Measurements from ENCODE around the gene SMIM22. TPM values are rescaled to one million over a fixed set of nuclear protein-coding genes. Genes with fewer than 3 reads are reported as not detected.
A peak's percentile ranks its signal among the peaks of the same experiment; 100 is the strongest.

Gene SMIM22
- total RNA-seq, 2 donors from 2014 or later = not detected

DNA sequence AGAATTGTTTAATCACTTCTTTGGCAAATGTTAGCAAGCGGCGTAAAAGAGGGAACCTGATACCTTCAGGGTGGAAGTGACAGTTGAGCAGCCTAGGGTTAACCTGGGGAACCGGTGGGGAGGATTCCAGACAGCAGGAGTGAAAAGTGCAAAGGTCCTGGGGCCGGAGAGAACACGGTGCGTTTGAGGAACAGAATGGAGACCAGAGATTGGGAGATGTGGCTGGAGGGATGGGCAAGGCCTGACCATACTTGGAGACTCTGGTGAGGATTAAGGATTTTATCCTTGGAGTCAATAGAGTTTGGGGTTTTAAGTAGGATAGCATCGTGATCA, 25.9 kb upstream of the SMIM22 start:
- Mint-ChIP-seq H3K36me3 (ENCODE audit: low read depth) (peaks cover 8% of the 10 kb centered on the region), H3K27me3 (ENCODE audit: insufficient read depth) (no peaks in the 10 kb centered on the region), H3K27ac (peak overlapping the region; percentile 57), H3K9me3 (no peaks in the 10 kb centered on the region), H3K4me3 (peak overlapping the region; percentile 76), H3K4me1 (peaks cover 21% of the 10 kb centered on the region)
- DNase-seq = no peak
- H3K9me3 ChIP-seq (ENCODE audit: control insufficient read depth, low read length) = no peaks in the 10 kb centered on the region
- TF ChIP-seq, protein P1, sequence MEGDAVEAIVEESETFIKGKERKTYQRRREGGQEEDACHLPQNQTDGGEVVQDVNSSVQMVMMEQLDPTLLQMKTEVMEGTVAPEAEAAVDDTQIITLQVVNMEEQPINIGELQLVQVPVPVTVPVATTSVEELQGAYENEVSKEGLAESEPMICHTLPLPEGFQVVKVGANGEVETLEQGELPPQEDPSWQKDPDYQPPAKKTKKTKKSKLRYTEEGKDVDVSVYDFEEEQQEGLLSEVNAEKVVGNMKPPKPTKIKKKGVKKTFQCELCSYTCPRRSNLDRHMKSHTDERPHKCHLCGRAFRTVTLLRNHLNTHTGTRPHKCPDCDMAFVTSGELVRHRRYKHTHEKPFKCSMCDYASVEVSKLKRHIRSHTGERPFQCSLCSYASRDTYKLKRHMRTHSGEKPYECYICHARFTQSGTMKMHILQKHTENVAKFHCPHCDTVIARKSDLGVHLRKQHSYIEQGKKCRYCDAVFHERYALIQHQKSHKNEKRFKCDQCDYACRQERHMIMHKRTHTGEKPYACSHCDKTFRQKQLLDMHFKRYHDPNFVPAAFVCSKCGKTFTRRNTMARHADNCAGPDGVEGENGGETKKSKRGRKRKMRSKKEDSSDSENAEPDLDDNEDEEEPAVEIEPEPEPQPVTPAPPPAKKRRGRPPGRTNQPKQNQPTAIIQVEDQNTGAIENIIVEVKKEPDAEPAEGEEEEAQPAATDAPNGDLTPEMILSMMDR (conservative IDR thresholded peaks at IDR 0.05) = no peak
- no peaks in the 10 kb centered on the region for H3K27me3 ChIP-seq (ENCODE audit: control insufficient read depth, insufficient read depth, low read length, poor library complexity, severe bottlenecking)
- no peaks in the 10 kb centered on the region for H3K4me1 ChIP-seq (ENCODE audit: control insufficient read depth, insufficient read depth, low read length)
- no peak overlapping the region for H3K9ac ChIP-seq (ENCODE audit: extremely low read depth, low read length, poor library complexity, severe bottlenecking)
- 88 to 91% methylated on average over 7 of the region's 7 CpGs for WGBS, 2 experiments (ENCODE audit: insufficient coverage in 1 of 2, insufficient read length in 1 of 2)
- no peak overlapping the region for H3K27ac ChIP-seq (ENCODE audit: low read depth, low read length)
- H3K36me3 ChIP-seq (ENCODE audit: control insufficient read depth, insufficient read depth, low read length) = peaks cover 7% of the 10 kb centered on the region
- H3K4me3 ChIP-seq (ENCODE audit: low read length) = peak overlapping the region; percentile 73

- DNase-seq = no peak
- no peaks in the 10 kb centered on the region for H3K9me3 Mint-ChIP-seq
- H3K27me3 Mint-ChIP-seq (ENCODE audit: insufficient read depth) = no peaks in the 10 kb centered on the region
- no peak overlapping the region for H3K9ac ChIP-seq (ENCODE audit: extremely low read depth, low read length, poor library complexity, severe bottlenecking)
- no peak overlapping the region for H3K27ac Mint-ChIP-seq
- peaks cover 3% of the 10 kb centered on the region for H3K4me1 ChIP-seq (ENCODE audit: control insufficient read depth, insufficient read depth, low read length)
- no peaks in the 10 kb centered on the region for H3K36me3 Mint-ChIP-seq (ENCODE audit: low read depth)
- 80 to 100% methylated on average over 1 to 3 of the region's 3 CpGs for WGBS, 2 experiments (ENCODE audit: insufficient coverage in 1 of 2, insufficient read length in 1 of 2)
- H3K36me3 ChIP-seq (ENCODE audit: control insufficient read depth, insufficient read depth, low read length) = no peaks in the 10 kb centered on the region
- no peak overlapping the region for H3K27ac ChIP-seq (ENCODE audit: low read depth, low read length)
- H3K4me3 Mint-ChIP-seq = no peak overlapping the region
- no peaks in the 10 kb centered on the region for H3K9me3 ChIP-seq (ENCODE audit: control insufficient read depth, low read length)
- peaks cover 16% of the 10 kb centered on the region for H3K4me1 Mint-ChIP-seq
- TF ChIP-seq, protein P1 (conservative IDR thresholded peaks at IDR 0.05) = no peak
- H3K4me3 ChIP-seq (ENCODE audit: low read length) = no peak overlapping the region
- H3K27me3 ChIP-seq (ENCODE audit: control insufficient read depth, insufficient read depth, low read length, poor library complexity, severe bottlenecking) = no peaks in the 10 kb centered on the region
Observed at GRCh38 chr16:4771646-4772045, 23.5 kb upstream of the SMIM22 start.

- H3K9ac ChIP-seq (ENCODE audit: extremely low read depth, low read length, poor library complexity, severe bottlenecking) = no peak overlapping the region
- no peak overlapping the region for H3K4me3 ChIP-seq (ENCODE audit: low read length)
- H3K36me3 ChIP-seq (ENCODE audit: control insufficient read depth, insufficient read depth, low read length) = no peaks in the 10 kb centered on the region
- Mint-ChIP-seq H3K4me3 (no peak overlapping the region), H3K4me1 (peaks cover 16% of the 10 kb centered on the region), H3K27me3 (ENCODE audit: insufficient read depth) (no peaks in the 10 kb centered on the region), H3K27ac (no peak overlapping the region), H3K36me3 (ENCODE audit: low read depth) (no peaks in the 10 kb centered on the region), H3K9me3 (no peaks in the 10 kb centered on the region)
- 95 to 96% methylated on average over 4 to 5 of the region's 5 CpGs for WGBS, 2 experiments (ENCODE audit: insufficient coverage in 1 of 2, insufficient read length in 1 of 2)
- no peaks in the 10 kb centered on the region for H3K27me3 ChIP-seq (ENCODE audit: control insufficient read depth, insufficient read depth, low read length, poor library complexity, severe bottlenecking)
- DNase-seq = no peak
- TF ChIP-seq, protein P1 (conservative IDR thresholded peaks at IDR 0.05) = no peak
- H3K27ac ChIP-seq (ENCODE audit: low read depth, low read length) = no peak overlapping the region
- H3K9me3 ChIP-seq (ENCODE audit: control insufficient read depth, low read length) = no peaks in the 10 kb centered on the region
- H3K4me1 ChIP-seq (ENCODE audit: control insufficient read depth, insufficient read depth, low read length) = peaks cover 3% of the 10 kb centered on the region
Observed at GRCh38 chr16:4772351-4772750, 22.8 kb upstream of the SMIM22 start.

All from endodermal cell (in vitro differentiated cells).